Embryonic facial prominence (tissue), 1 donor: ENCODE data around the gene ETV7.

Experiments
- DNase-seq: peaks from one replicate; pipeline ENCODE4 v3.0.0-alpha.2; 2016; ENCODE audit errors: extremely low spot score

The ETV7 gene

GRCh38 chr6:36323062-36323461, 64.4 kb downstream of the ETV7 start:
- no peak for DNase-seq

GRCh38 chr6:36322591-36322990, 64.9 kb downstream of the ETV7 start:
- no peak for DNase-seq

- no peak for DNase-seq
Measured at GRCh38 chr6:36320475-36320874, 67.0 kb downstream of the ETV7 start.

GRCh38 chr6:36319821-36320220, 67.6 kb downstream of the ETV7 start:
- DNase-seq, result no peak

GRCh38 chr6:36319436-36319762, 68.1 kb downstream of the ETV7 start:
- DNase-seq, result no peak

- DNase-seq, result no peak
Measured at GRCh38 chr6:36318690-36319435, 68.6 kb downstream of the ETV7 start.

- no peak for DNase-seq
Measured at GRCh38 chr6:36317623-36318022, 69.8 kb downstream of the ETV7 start.
